KMS-11 (cell line): Measurements from ENCODE around the gene CRTC3.

Experiments used
- H2AFZ ChIP-seq: fragments of 200-600 bp; sonication (generic); 2 replicates; pipeline ENCODE4 v1.6.1; 2016; ENCODE audit warnings: antibody characterized with exemption, mixed run types, low read depth
- H3K27ac ChIP-seq: fragments of 200-600 bp; sonication (generic); 2 replicates; pipeline ENCODE4 v1.6.1; 2016; ENCODE audit warnings: mild to moderate bottlenecking, mixed run types
- H3K27me3 ChIP-seq: fragments of 200-600 bp; sonication (generic); 2 replicates; pipeline ENCODE4 v1.6.1; 2017; ENCODE audit warnings: mild to moderate bottlenecking, low read depth, mixed run types, moderate library complexity; ENCODE audit not compliant: insufficient read depth
- H3K36me3 ChIP-seq: fragments of 200-600 bp; sonication (generic); 2 replicates; pipeline ENCODE4 v1.6.1; 2017; ENCODE audit warnings: mild to moderate bottlenecking, mixed run types; ENCODE audit not compliant: insufficient read depth
- H3K4me1 ChIP-seq: fragments of 200-600 bp; sonication (generic); 2 replicates; pipeline ENCODE4 v1.6.1; 2016; ENCODE audit warnings: mild to moderate bottlenecking, low read depth, mixed run types; ENCODE audit not compliant: poor library complexity, severe bottlenecking
- H3K4me2 ChIP-seq: fragments of 200-600 bp; sonication (generic); 2 replicates; pipeline ENCODE4 v1.7.0; 2016; ENCODE audit warnings: mild to moderate bottlenecking, mixed run types
- H3K4me3 ChIP-seq: fragments of 200-600 bp; sonication (generic); IDR thresholded peaks from 2 replicates; pipeline ENCODE4 v1.6.1; 2017; ENCODE audit warnings: low read depth, low read length, mixed read lengths; ENCODE audit not compliant: insufficient read depth
- H3K79me2 ChIP-seq: fragments of 200-600 bp; sonication (generic); 2 replicates; pipeline ENCODE4 v1.6.1; 2016; ENCODE audit warnings: low read depth, mixed run types; ENCODE audit not compliant: insufficient read depth
- H3K9ac ChIP-seq: fragments of 200-600 bp; sonication (generic); 2 replicates; pipeline ENCODE4 v1.6.1; 2016; ENCODE audit warnings: mild to moderate bottlenecking, mixed run types
- H4K20me1 ChIP-seq: fragments of 200-600 bp; sonication (generic); 2 replicates; pipeline ENCODE4 v1.6.1; 2016; ENCODE audit warnings: mild to moderate bottlenecking, mixed run types; ENCODE audit not compliant: insufficient read depth
- CTCF ChIP-seq: fragments of 200-600 bp; sonication (generic); conservative IDR thresholded peaks from 2 replicates; pipeline ENCODE4 v1.6.1; 2017; ENCODE audit warnings: low read depth, mild to moderate bottlenecking, antibody characterized with exemption, low read length, moderate library complexity, mixed read lengths

Gene CRTC3

GRCh38 chr15:90552162-90552928 lies 22.6 kb downstream of the CRTC3 start:
- Histone ChIP-seq H3K4me1 (no peaks in the 10 kb centered on the region), H3K27ac (no peak overlapping the region), H3K4me2 (no peak overlapping the region), H3K79me2 (no peaks in the 10 kb centered on the region), H2AFZ (no peak overlapping the region), H3K4me3 (no peak overlapping the region), H3K36me3 (no peaks in the 10 kb centered on the region), H3K9ac (no peak overlapping the region), H4K20me1 (no peaks in the 10 kb centered on the region), H3K27me3 (no peaks in the 10 kb centered on the region)
- TF ChIP-seq CTCF = no peak

GRCh38 chr15:90552929-90553211 lies 23.1 kb downstream of the CRTC3 start:
- H3K27ac ChIP-seq = no peak overlapping the region
- H3K4me2 ChIP-seq = no peak overlapping the region
- H3K4me3 ChIP-seq = no peak overlapping the region
- H2AFZ ChIP-seq = no peak overlapping the region
- H3K79me2 ChIP-seq = no peaks in the 10 kb centered on the region
- no peak for TF ChIP-seq CTCF
- H3K27me3 ChIP-seq = no peaks in the 10 kb centered on the region
- H3K36me3 ChIP-seq = no peaks in the 10 kb centered on the region
- H3K9ac ChIP-seq = no peak overlapping the region
- no peaks in the 10 kb centered on the region for H3K4me1 ChIP-seq
- no peaks in the 10 kb centered on the region for H4K20me1 ChIP-seq

GRCh38 chr15:90553248-90553745 lies 23.6 kb downstream of the CRTC3 start:
- no peak overlapping the region for H3K9ac ChIP-seq
- no peaks in the 10 kb centered on the region for H3K36me3 ChIP-seq
- H3K4me3 ChIP-seq = no peak overlapping the region
- no peaks in the 10 kb centered on the region for H3K79me2 ChIP-seq
- no peak overlapping the region for H3K27ac ChIP-seq
- H3K4me2 ChIP-seq = no peak overlapping the region
- no peaks in the 10 kb centered on the region for H3K4me1 ChIP-seq
- H2AFZ ChIP-seq = no peak overlapping the region
- H4K20me1 ChIP-seq = no peaks in the 10 kb centered on the region
- H3K27me3 ChIP-seq = no peaks in the 10 kb centered on the region
- no peak for TF ChIP-seq CTCF

GRCh38 chr15:90557186-90558084 lies 27.7 kb downstream of the CRTC3 start:
- no peak overlapping the region for H3K4me2 ChIP-seq
- no peak for TF ChIP-seq CTCF
- H2AFZ ChIP-seq = no peak overlapping the region
- no peaks in the 10 kb centered on the region for H3K27me3 ChIP-seq
- H3K4me3 ChIP-seq = no peak overlapping the region
- H3K36me3 ChIP-seq = no peaks in the 10 kb centered on the region
- no peak overlapping the region for H3K9ac ChIP-seq
- H3K27ac ChIP-seq = no peak overlapping the region
- no peaks in the 10 kb centered on the region for H3K4me1 ChIP-seq
- H4K20me1 ChIP-seq = no peaks in the 10 kb centered on the region
- no peaks in the 10 kb centered on the region for H3K79me2 ChIP-seq
